ENCODE results near the gene G6PD. TPM values are rescaled to one million over a fixed set of nuclear protein-coding genes. Genes with fewer than 3 reads are reported as not detected.
A peak's percentile ranks its signal among the peaks of the same experiment; 100 is the strongest.

Gene G6PD
- polyA plus RNA-seq, 1 experiment, result 172 TPM

- Histone ChIP-seq H3K9me3 (ENCODE audit: control insufficient read depth, insufficient read depth, low read length) (no peaks in the 10 kb centered on the region), H3K27me3 (ENCODE audit: control insufficient read depth, insufficient read depth, low read length) (no peaks in the 10 kb centered on the region), H3K27ac (ENCODE audit: low read depth, low read length) (no peak within 1 kb of the TSS), H3K4me3 (ENCODE audit: low read depth, low read length) (peak within 1 kb of the TSS; percentile 64)
- ChIA-PET CTCF (interaction anchor here (0.5 to 0.6 kb wide), 2 partner anchors 20 to 42 kb away, joined by 4 read pairs; no protein-coding TSS in a partner anchor), POLR2A (interaction anchor here (1.1 kb wide), 1 partner anchor 28 kb away, joined by 4 read pairs; no protein-coding TSS in a partner anchor)
- no peak for TF ChIP-seq CTCF (IDR thresholded peaks at IDR 0.05; ENCODE audit: low read depth, low read length)
- no peak for DNase-seq (ENCODE audit: low read depth, low spot score)
Observed at GRCh38 chrX:154486396-154487207, 60.0 kb downstream of the G6PD start, which contains the start of gene UBL4A. Gene UBL4A, minus strand, starts transcription at chrX:154486615. Its CDS starts 31 bp downstream, at chrX:154486584.

GRCh38 chrX:154486052-154486395 lies 60.6 kb downstream of the G6PD start:
- Histone ChIP-seq H3K27me3 (ENCODE audit: control insufficient read depth, insufficient read depth, low read length) (no peaks in the 10 kb centered on the region), H3K9me3 (ENCODE audit: control insufficient read depth, insufficient read depth, low read length) (no peaks in the 10 kb centered on the region), H3K4me3 (ENCODE audit: low read depth, low read length) (peak overlapping the region; percentile 64), H3K27ac (ENCODE audit: low read depth, low read length) (no peak overlapping the region)
- no peak for TF ChIP-seq CTCF (IDR thresholded peaks at IDR 0.05; ENCODE audit: low read depth, low read length)
- POLR2A ChIA-PET, result no interaction called here
- CTCF ChIA-PET, result interaction anchor here (0.6 kb wide), 1 partner anchor 19 kb away, joined by 4 read pairs; no protein-coding TSS in a partner anchor
- DNase-seq (ENCODE audit: low read depth, low spot score), result no peak

GRCh38 chrX:154485150-154486051 lies 61.2 kb downstream of the G6PD start:
- H3K27me3 ChIP-seq (ENCODE audit: control insufficient read depth, insufficient read depth, low read length), result no peaks in the 10 kb centered on the region
- CTCF ChIA-PET, result no interaction called here
- no peak overlapping the region for H3K27ac ChIP-seq (ENCODE audit: low read depth, low read length)
- TF ChIP-seq CTCF (IDR thresholded peaks at IDR 0.05; ENCODE audit: low read depth, low read length), result no peak
- no peaks in the 10 kb centered on the region for H3K9me3 ChIP-seq (ENCODE audit: control insufficient read depth, insufficient read depth, low read length)
- POLR2A ChIA-PET, result interaction anchor here (0.6 kb wide), 1 partner anchor 120 kb away, joined by 3 read pairs; no protein-coding TSS in a partner anchor
- peak overlapping the region; percentile 64 for H3K4me3 ChIP-seq (ENCODE audit: low read depth, low read length)
- DNase-seq (ENCODE audit: low read depth, low spot score), result no peak

- H3K9me3 ChIP-seq (ENCODE audit: control insufficient read depth, insufficient read depth, low read length), result no peaks in the 10 kb centered on the region
- H3K27me3 ChIP-seq (ENCODE audit: control insufficient read depth, insufficient read depth, low read length), result no peaks in the 10 kb centered on the region
- POLR2A ChIA-PET, result no interaction called here
- CTCF ChIA-PET, result no interaction called here
- no peak for TF ChIP-seq CTCF (IDR thresholded peaks at IDR 0.05; ENCODE audit: low read depth, low read length)
- no peak for DNase-seq (ENCODE audit: low read depth, low spot score)
- no peak overlapping the region for H3K27ac ChIP-seq (ENCODE audit: low read depth, low read length)
- H3K4me3 ChIP-seq (ENCODE audit: low read depth, low read length), result no peak overlapping the region
Observed at GRCh38 chrX:154484255-154485149, 62.1 kb downstream of the G6PD start.
